Measurements from ENCODE around the gene IL36A. TPM values are rescaled to one million over a fixed set of nuclear protein-coding genes. Genes with fewer than 3 reads are reported as not detected.

IL36A gene
- total RNA-seq, 1 experiment from 2014 or later, result not detected

DNA sequence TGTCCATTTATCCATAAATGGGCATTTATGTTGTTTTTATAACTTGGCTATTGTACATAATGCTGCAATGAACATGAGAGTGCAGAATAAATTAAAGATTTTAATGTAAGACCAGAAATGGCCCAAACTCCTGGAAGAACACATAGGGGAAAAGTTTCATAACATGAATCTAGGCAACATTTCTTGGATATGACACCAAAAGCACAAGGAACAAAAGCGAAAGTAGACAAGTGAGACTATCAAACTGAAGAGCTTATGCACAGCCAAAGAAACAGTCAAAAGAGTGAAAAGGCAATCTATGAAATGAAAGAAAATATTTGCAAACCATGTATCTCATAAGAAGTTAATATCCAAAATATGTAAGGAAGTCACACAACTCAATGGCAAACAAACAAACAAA is 5.8 kb downstream of the IL36A start:
- intact Hi-C loops (cut with micrococcal nuclease; ENCODE audit: unreplicated experiment), result no loop called here
- Histone ChIP-seq H3K9me3 (ENCODE audit: low read depth, low read length, poor library complexity, severe bottlenecking) (no peaks in the 10 kb centered on the region), H3K4me3 (ENCODE audit: low read depth, low read length, poor library complexity, severe bottlenecking) (no peak overlapping the region), H3K27ac (ENCODE audit: low read depth, low read length, poor library complexity, severe bottlenecking) (no peak overlapping the region), H3K4me1 (ENCODE audit: insufficient read depth, low read length, poor library complexity, severe bottlenecking) (no peaks in the 10 kb centered on the region), H3K36me3 (ENCODE audit: insufficient read depth, low read length, poor library complexity, severe bottlenecking) (no peaks in the 10 kb centered on the region), H3K27me3 (replicated peaks; ENCODE audit: insufficient read depth, low read depth, low read length, poor library complexity) (peaks cover 20% of the 10 kb centered on the region)
- ChIA-PET POLR2A (ENCODE audit: low non-redundant PET) (no interaction called here), CTCF (no interaction called here)
- DNase-seq (ENCODE audit: low spot score), result no peak
- no TSS peak for BruUV-seq (replicated peaks)
- TF ChIP-seq, protein P1, sequence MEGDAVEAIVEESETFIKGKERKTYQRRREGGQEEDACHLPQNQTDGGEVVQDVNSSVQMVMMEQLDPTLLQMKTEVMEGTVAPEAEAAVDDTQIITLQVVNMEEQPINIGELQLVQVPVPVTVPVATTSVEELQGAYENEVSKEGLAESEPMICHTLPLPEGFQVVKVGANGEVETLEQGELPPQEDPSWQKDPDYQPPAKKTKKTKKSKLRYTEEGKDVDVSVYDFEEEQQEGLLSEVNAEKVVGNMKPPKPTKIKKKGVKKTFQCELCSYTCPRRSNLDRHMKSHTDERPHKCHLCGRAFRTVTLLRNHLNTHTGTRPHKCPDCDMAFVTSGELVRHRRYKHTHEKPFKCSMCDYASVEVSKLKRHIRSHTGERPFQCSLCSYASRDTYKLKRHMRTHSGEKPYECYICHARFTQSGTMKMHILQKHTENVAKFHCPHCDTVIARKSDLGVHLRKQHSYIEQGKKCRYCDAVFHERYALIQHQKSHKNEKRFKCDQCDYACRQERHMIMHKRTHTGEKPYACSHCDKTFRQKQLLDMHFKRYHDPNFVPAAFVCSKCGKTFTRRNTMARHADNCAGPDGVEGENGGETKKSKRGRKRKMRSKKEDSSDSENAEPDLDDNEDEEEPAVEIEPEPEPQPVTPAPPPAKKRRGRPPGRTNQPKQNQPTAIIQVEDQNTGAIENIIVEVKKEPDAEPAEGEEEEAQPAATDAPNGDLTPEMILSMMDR (conservative IDR thresholded peaks at IDR 0.05; ENCODE audit: low read depth, low read length), result no peak
- TF ChIP-seq EZH2 (IDR thresholded peaks at IDR 0.05; ENCODE audit: borderline replicate concordance, low read depth, low read length, poor library complexity, severe bottlenecking), result no peak

GRCh38 chr2:113012436-113013335 is 7.4 kb downstream of the IL36A start:
- no peaks in the 10 kb centered on the region for H3K9me3 ChIP-seq (ENCODE audit: low read depth, low read length, poor library complexity, severe bottlenecking)
- BruUV-seq (replicated peaks), result no TSS peak
- no peak for TF ChIP-seq EZH2 (IDR thresholded peaks at IDR 0.05; ENCODE audit: borderline replicate concordance, low read depth, low read length, poor library complexity, severe bottlenecking)
- TF ChIP-seq, protein P1 (conservative IDR thresholded peaks at IDR 0.05; ENCODE audit: low read depth, low read length), result no peak
- no peak overlapping the region for H3K27ac ChIP-seq (ENCODE audit: low read depth, low read length, poor library complexity, severe bottlenecking)
- no peak for DNase-seq (ENCODE audit: low spot score)
- no peaks in the 10 kb centered on the region for H3K36me3 ChIP-seq (ENCODE audit: insufficient read depth, low read length, poor library complexity, severe bottlenecking)
- CTCF ChIA-PET, result no interaction called here
- intact Hi-C loops (cut with micrococcal nuclease; ENCODE audit: unreplicated experiment), result no loop called here
- POLR2A ChIA-PET (ENCODE audit: low non-redundant PET), result no interaction called here
- H3K4me1 ChIP-seq (ENCODE audit: insufficient read depth, low read length, poor library complexity, severe bottlenecking), result no peaks in the 10 kb centered on the region
- H3K27me3 ChIP-seq (replicated peaks; ENCODE audit: insufficient read depth, low read depth, low read length, poor library complexity), result peaks cover 25% of the 10 kb centered on the region
- H3K4me3 ChIP-seq (ENCODE audit: low read depth, low read length, poor library complexity, severe bottlenecking), result no peak overlapping the region

DNA sequence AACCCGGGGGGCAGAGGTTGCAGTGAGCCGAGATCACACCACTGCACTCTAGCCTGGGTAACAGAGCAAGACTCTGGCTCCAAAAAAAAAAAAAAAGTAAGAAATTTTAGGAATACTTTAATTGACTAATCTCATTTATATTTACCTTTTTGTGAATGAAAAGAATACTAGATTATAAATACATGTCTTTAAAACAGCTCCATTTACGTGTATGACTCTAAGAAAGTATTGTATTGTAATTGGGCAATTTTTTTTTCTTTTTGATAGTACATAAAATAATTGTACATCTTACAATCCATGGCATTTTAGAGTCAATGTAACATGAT is 8.0 kb downstream of the IL36A start:
- intact Hi-C loops (cut with micrococcal nuclease; ENCODE audit: unreplicated experiment), result no loop called here
- no TSS peak for BruUV-seq (replicated peaks)
- CTCF ChIA-PET, result no interaction called here
- Histone ChIP-seq H3K27ac (ENCODE audit: low read depth, low read length, poor library complexity, severe bottlenecking) (no peak overlapping the region), H3K9me3 (ENCODE audit: low read depth, low read length, poor library complexity, severe bottlenecking) (no peaks in the 10 kb centered on the region), H3K36me3 (ENCODE audit: insufficient read depth, low read length, poor library complexity, severe bottlenecking) (no peaks in the 10 kb centered on the region), H3K4me3 (ENCODE audit: low read depth, low read length, poor library complexity, severe bottlenecking) (no peak overlapping the region), H3K27me3 (replicated peaks; ENCODE audit: insufficient read depth, low read depth, low read length, poor library complexity) (peaks cover 25% of the 10 kb centered on the region), H3K4me1 (ENCODE audit: insufficient read depth, low read length, poor library complexity, severe bottlenecking) (no peaks in the 10 kb centered on the region)
- POLR2A ChIA-PET (ENCODE audit: low non-redundant PET), result no interaction called here
- TF ChIP-seq, protein P1 (conservative IDR thresholded peaks at IDR 0.05; ENCODE audit: low read depth, low read length), result no peak
- TF ChIP-seq EZH2 (IDR thresholded peaks at IDR 0.05; ENCODE audit: borderline replicate concordance, low read depth, low read length, poor library complexity, severe bottlenecking), result no peak
- DNase-seq (ENCODE audit: low spot score), result no peak

All from A673 (cell line).